ENCODE data around the gene SPI1. TPM values are rescaled to one million over a fixed set of nuclear protein-coding genes. Genes with fewer than 3 reads are reported as not detected.

SPI1 gene
- polyA plus RNA-seq, 1 donor (not counting 4 experiments of a cell fraction or from before 2014, with no cell fraction given) = not detected

DNA sequence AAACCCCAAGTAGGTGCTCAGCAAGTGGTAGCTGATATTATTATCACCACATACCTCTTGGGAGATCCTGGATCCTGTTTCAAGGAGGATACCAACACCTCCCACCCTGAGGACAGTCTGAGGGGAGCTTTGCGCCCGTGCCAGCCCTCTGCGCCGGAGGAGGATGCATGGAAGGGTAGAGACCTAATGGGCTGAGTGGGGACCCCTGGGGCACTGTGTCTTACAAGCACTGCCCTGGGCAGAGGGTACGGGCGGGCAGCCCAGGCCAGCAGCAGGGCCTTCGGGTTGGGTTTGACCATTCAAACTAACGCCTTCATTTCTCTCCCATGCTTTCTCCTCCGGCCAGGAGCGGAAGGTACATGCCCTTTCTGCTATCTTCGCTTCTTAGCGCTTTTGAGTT, 52.1 kb downstream of the SPI1 start:
- Histone ChIP-seq H3K79me2 (ENCODE audit: control insufficient read depth, insufficient read depth, low read length) (no peaks in the 10 kb centered on the region), H3K36me3 (ENCODE audit: control insufficient read depth in 2 of 2, extremely low read depth in 1 of 2, insufficient read depth in 2 of 2, low read length in 2 of 2) (peaks cover 16 to 31% of the 10 kb centered on the region in 2 experiments), H3K9me3 (ENCODE audit: control insufficient read depth, low read depth, low read length) (no peaks in the 10 kb centered on the region), H3K4me1 (ENCODE audit: control insufficient read depth, extremely low read depth, insufficient read depth, low read length) (no peaks in the 10 kb centered on the region), H3K9ac (ENCODE audit: control insufficient read depth, extremely low read depth, insufficient read depth, low read length) (no peak overlapping the region), H3K9me1 (ENCODE audit: control insufficient read depth, extremely low read depth, insufficient read depth, low read length) (no peaks in the 10 kb centered on the region), H2AFZ (ENCODE audit: control insufficient read depth, low read length) (no peak overlapping the region), H3K27ac (ENCODE audit: control insufficient read depth, insufficient read depth, low read length) (no peak overlapping the region), H3K4me2 (ENCODE audit: control insufficient read depth, extremely low read depth, insufficient read depth, low read depth, low read length) (no peak overlapping the region), H4K20me1 (ENCODE audit: control insufficient read depth, extremely low read depth, insufficient read depth, low read length) (peaks cover 3% of the 10 kb centered on the region), H3K4me3 (ENCODE audit: control insufficient read depth in 2 of 3, extremely low read depth in 1 of 3, insufficient read depth in 2 of 3, low read depth in 1 of 3, low read length in 3 of 3) (no peak overlapping the region), H3K27me3 (ENCODE audit: control insufficient read depth, extremely low read depth, insufficient read depth, low read length) (no peaks in the 10 kb centered on the region)
- dilution Hi-C loops (cut with MboI; ENCODE audit: extremely low pct_ligation_motif_present, low sequenced_read_pairs) = no loop called here
- FAIRE-seq (no peak), DNase-seq (ENCODE audit: low read depth, low spot score) (no peak)
- no peak for TF ChIP-seq EZH2 (IDR thresholded peaks at IDR 0.05; ENCODE audit: low read length)

DNA sequence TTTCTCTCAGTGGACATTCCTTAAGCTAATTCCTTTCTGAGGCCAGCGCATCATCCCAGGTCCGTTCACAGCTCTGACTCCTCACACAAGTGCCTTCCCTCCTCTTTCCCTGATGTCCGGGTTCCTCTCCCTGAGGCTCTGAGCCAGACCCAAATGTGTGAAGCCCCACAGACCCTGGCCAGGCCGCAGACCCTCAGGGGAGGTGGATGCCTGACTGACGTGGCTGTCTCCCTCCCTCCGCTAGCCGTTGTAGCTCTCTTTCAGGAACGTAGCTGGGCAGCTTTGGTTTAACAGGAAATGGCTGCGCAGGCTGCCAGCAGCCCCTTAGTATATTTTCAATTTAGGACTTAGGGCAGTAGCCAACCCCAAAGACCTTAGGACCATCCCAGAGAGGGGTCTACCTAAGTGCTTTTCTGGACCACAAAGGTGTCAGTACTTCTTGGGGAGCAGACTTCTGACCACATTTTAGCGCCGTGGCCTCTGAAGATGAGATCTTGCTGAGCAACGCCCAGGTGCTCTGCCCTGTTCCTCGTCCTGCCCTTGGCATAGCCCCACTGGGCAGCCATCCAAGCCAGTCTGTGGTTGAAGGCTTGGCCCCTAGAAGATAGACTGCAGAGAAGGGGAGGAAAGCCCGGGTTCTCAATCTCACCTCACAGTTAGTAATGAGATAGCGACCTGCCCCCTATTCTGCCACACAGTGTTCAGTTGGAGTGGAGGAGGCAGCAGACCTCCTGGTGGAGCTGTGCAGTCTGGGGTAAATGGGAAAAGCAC, 52.9 kb downstream of the SPI1 start:
- Histone ChIP-seq H3K9me3 (ENCODE audit: control insufficient read depth, low read depth, low read length) (no peaks in the 10 kb centered on the region), H4K20me1 (ENCODE audit: control insufficient read depth, extremely low read depth, insufficient read depth, low read length) (peaks cover 3% of the 10 kb centered on the region), H3K4me1 (ENCODE audit: control insufficient read depth, extremely low read depth, insufficient read depth, low read length) (no peaks in the 10 kb centered on the region), H3K4me3 (ENCODE audit: control insufficient read depth in 2 of 3, extremely low read depth in 1 of 3, insufficient read depth in 2 of 3, low read depth in 1 of 3, low read length in 3 of 3) (no peak overlapping the region), H2AFZ (ENCODE audit: control insufficient read depth, low read length) (no peak overlapping the region), H3K9me1 (ENCODE audit: control insufficient read depth, extremely low read depth, insufficient read depth, low read length) (no peaks in the 10 kb centered on the region), H3K4me2 (ENCODE audit: control insufficient read depth, extremely low read depth, insufficient read depth, low read depth, low read length) (no peak overlapping the region), H3K27ac (ENCODE audit: control insufficient read depth, insufficient read depth, low read length) (no peak overlapping the region), H3K36me3 (ENCODE audit: control insufficient read depth in 2 of 2, extremely low read depth in 1 of 2, insufficient read depth in 2 of 2, low read length in 2 of 2) (peaks cover 16 to 27% of the 10 kb centered on the region in 2 experiments), H3K79me2 (ENCODE audit: control insufficient read depth, insufficient read depth, low read length) (no peaks in the 10 kb centered on the region), H3K9ac (ENCODE audit: control insufficient read depth, extremely low read depth, insufficient read depth, low read length) (no peak overlapping the region), H3K27me3 (ENCODE audit: control insufficient read depth, extremely low read depth, insufficient read depth, low read length) (no peaks in the 10 kb centered on the region)
- TF ChIP-seq CTCF (optimal IDR thresholded peaks at IDR 0.05 in 1 of 3, IDR thresholded peaks at IDR 0.05 in 1 of 3, conservative IDR thresholded peaks at IDR 0.05 in 1 of 3; ENCODE audit: extremely low read depth in 1 of 3, insufficient read depth in 2 of 3, low read length in 3 of 3) (no peak), EZH2 (IDR thresholded peaks at IDR 0.05; ENCODE audit: low read length) (no peak)
- no peak for FAIRE-seq
- DNase-seq (ENCODE audit: low read depth, low spot score) = no peak
- dilution Hi-C loops (cut with MboI; ENCODE audit: extremely low pct_ligation_motif_present, low sequenced_read_pairs) = no loop called here

Measured in keratinocyte (primary cell).